AG04449 (cell line): Measurements from ENCODE around the gene PCDHB1.

Experiments
- CTCF ChIA-PET: fragments of 350-600 bp; formaldehyde crosslinking; extraction: SDS; loops from one replicate; lab custom pipeline; 2021; ENCODE audit warnings: antibody characterized with exemption; lab: Yijun Ruan, JAX
- POLR2A ChIA-PET: fragments of 400-600, 350-600 bp; formaldehyde crosslinking; extraction: SDS; loops from one replicate; lab custom pipeline; 2020; ENCODE audit warnings: antibody characterized with exemption, inconsistent platforms; lab: Yijun Ruan, JAX
- DNase-seq: peaks from one replicate; pipeline ENCODE4 v3.0.0-alpha.2; 2010; ENCODE audit warnings: low read depth, low spot score
- H3K4me3 ChIP-seq: 2 replicates; pipeline ENCODE4 v1.5.1; 2011; ENCODE audit warnings: low read depth, mild to moderate bottlenecking, control low read depth, low read length
- TF ChIP-seq, protein P1 (sequence below): IDR thresholded peaks from one replicate; pipeline ENCODE4 v1.5.1; 2011; ENCODE audit warnings: mild to moderate bottlenecking, moderate library complexity, low read length, control low read depth, inconsistent platforms; ENCODE audit not compliant: insufficient read depth; ENCODE audit errors: missing control alignments

The PCDHB1 gene

DNA sequence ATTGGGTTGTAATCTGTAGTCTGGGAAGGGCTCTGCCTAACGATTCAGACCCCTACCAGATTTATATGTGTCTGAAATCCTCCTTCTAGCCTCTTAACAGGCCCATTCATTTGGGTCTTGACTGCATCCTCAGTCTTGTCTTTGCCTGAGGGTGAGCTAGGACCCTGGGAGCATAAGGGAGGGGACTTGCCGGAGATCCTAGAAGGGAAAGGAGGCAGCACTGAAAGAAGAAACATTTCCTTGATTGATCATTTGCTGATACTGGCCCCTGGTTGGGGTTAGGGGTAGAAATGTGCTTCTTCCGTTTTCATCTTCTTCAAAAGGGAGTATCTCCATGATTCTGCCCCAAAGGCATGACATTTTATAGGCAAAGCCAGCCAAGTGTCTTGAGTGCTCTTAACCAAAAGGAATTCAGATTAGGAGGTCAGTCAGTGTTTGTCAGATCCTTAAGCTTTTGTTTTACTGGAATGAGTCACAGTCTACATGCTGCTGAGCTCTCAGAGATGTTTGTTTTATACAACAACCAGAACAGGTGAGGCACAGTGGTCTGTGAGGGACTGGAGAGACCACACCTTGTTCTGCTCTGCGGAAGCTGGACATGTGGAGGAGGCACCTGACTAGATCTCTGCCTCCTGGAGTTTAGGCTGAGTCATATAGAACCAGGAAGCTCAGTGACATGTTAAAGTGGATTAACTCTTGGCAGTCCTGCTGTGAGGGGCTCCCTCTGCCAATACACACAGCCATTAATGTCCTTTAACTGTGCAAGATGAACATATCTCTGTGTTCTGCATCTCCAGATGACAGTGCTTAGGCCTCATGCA, 47.2 kb upstream of the PCDHB1 start:
- TF ChIP-seq, protein P1, sequence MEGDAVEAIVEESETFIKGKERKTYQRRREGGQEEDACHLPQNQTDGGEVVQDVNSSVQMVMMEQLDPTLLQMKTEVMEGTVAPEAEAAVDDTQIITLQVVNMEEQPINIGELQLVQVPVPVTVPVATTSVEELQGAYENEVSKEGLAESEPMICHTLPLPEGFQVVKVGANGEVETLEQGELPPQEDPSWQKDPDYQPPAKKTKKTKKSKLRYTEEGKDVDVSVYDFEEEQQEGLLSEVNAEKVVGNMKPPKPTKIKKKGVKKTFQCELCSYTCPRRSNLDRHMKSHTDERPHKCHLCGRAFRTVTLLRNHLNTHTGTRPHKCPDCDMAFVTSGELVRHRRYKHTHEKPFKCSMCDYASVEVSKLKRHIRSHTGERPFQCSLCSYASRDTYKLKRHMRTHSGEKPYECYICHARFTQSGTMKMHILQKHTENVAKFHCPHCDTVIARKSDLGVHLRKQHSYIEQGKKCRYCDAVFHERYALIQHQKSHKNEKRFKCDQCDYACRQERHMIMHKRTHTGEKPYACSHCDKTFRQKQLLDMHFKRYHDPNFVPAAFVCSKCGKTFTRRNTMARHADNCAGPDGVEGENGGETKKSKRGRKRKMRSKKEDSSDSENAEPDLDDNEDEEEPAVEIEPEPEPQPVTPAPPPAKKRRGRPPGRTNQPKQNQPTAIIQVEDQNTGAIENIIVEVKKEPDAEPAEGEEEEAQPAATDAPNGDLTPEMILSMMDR, result no peak
- H3K4me3 ChIP-seq, result no peak overlapping the region
- DNase-seq, result no peak
- POLR2A ChIA-PET, result no interaction called here
- CTCF ChIA-PET, result no interaction called here

DNA sequence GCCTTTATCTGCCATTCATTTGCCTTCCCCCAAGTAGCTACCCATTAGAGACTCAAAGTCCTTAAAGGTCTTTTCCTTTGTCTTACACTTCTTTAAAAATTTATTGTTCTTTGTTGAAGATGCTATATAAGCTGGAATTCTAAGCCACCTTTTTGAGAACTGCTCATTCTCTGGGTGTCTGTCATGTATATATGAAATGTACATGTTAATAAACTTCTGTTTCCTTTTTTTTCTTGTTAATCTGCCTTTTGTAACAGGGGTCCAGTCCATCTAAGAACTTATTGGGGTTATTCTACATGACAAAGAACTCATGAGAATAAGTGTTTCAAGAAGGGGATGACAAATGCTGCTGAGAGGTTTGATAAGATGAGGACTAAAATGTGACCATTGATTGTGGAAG, 43.4 kb upstream of the PCDHB1 start:
- POLR2A ChIA-PET, result no interaction called here
- TF ChIP-seq, protein P1, result no peak
- no peak overlapping the region for H3K4me3 ChIP-seq
- DNase-seq, result no peak
- CTCF ChIA-PET, result no interaction called here

DNA sequence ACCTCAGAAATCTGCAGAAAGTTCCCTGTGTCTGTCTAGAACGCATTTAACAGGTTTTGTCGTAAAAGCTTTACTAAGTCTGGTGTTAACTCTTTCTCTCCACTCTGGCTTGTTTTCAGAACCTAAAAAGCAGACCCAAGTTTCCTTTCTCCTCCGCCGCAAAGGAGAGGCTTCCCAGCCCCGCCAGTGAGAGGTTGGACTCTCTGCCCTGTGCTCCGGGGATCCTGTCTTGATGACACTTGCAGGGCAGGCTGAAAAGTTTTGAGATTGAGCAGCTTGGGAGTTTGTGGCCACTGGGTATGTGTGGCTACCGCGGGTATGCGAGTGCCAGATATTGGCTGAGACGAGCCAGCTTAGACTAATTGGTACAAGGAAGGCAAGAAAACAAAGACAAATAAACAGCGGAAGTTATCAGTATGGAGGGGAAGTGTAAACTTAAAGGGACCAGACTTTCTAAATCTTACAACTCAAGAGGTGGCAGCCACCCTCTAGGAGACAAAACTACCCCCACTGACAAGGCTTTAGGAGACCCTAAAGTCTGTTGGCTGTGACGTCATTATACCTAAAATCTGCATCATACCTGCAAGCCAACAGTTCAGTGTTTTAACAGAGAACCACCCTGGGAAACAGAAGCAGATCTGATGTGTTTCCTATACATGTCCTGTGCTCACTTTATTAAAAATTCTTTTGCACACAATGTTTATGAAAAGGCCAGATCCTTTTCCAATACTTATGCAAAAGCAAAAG, 41.0 kb upstream of the PCDHB1 start:
- TF ChIP-seq, protein P1, result no peak
- ChIA-PET POLR2A (no interaction called here), CTCF (no interaction called here)
- no peak overlapping the region for H3K4me3 ChIP-seq
- no peak for DNase-seq

DNA sequence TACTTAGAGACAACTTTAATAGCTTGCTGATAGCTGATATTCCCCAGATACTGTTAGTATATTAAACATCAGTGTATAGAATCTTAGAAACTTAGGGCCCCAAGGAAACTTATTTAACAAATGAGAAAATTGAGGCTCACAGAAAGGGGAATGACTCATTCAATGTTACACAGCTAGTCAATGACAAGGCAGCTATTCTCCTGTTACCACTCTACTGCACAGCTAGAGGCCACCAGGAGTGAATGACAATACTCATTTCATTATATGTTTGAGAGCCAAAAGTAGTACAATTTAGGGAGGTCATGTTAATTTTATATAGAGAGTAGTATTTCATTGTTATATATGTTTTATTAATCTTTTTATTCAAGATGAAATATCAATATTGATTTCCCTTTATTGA, 33.2 kb upstream of the PCDHB1 start:
- no peak overlapping the region for H3K4me3 ChIP-seq
- ChIA-PET CTCF (no interaction called here), POLR2A (no interaction called here)
- TF ChIP-seq, protein P1, result no peak
- no peak for DNase-seq

DNA sequence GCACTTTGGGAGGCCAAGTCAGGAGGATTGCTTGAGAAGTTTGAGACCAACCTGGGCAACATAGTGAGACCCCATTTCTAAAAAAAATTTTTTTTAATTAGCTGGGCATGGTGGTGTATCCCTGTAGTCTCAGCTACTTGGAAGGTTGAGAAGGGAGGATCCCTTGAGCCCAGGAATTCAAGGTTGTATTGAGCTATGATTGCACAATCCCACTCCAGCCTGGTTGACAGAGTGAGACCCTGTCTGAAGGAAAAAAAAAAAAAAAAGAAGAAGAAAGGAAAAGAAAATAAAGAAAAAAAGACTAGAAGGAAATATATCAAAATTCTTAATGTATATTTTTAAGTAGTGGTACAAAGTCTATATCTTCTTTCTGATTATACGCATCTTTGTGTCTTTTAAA, 28.8 kb upstream of the PCDHB1 start:
- ChIA-PET POLR2A (no interaction called here), CTCF (no interaction called here)
- TF ChIP-seq, protein P1, result no peak
- no peak overlapping the region for H3K4me3 ChIP-seq
- no peak for DNase-seq

DNA sequence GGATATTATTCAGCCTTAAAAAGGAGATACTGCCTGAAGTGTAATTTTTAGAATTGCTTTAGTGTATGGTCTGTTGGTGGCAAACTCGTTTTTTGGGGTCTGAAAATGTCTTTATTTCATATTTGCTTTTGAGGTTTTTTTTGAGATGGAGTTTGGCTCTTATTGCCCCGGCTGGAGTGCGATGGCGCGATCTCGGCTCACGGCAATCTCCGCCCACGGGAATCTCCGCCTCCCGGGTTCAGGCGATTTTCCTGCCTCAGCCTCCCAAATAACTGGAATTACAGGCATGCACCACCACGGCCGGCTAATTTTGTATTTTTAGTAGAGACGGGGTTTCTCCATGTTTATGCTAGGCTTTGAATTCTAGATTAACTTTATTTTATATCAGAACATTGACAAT, 20.2 kb upstream of the PCDHB1 start:
- no peak for DNase-seq
- CTCF ChIA-PET, result no interaction called here
- TF ChIP-seq, protein P1, result no peak
- POLR2A ChIA-PET, result no interaction called here
- no peak overlapping the region for H3K4me3 ChIP-seq
